Esophagus squamous epithelium (tissue), 4 donors: ENCODE measurements around the gene SETD2.

Source experiments
- CTCF ChIP-seq, 6 experiments: fragments of 450-650 bp in 4 of 6; fragments of 200-600 bp in 2 of 6; sonication (generic) in 2 of 6; IDR thresholded peaks; one replicate each; pipeline ENCODE4 v1.5.1; 2016 to 2019; ENCODE audit warnings: antibody characterized with exemption in 6 of 6, mild to moderate bottlenecking in 4 of 6, moderate library complexity in 4 of 6
- POLR2A ChIP-seq, 4 donors: fragments of 450-650 bp; IDR thresholded peaks; one replicate each; pipeline ENCODE4 v1.6.1; 2017; ENCODE audit warnings: antibody characterized with exemption in 4 of 4, mild to moderate bottlenecking in 4 of 4, moderate library complexity in 3 of 4

GRCh38 chr3:47006145-47006651, 157.7 kb downstream of the SETD2 start:
- no peak for TF ChIP-seq CTCF (IDR thresholded peaks at IDR 0.05)
- no peak for TF ChIP-seq POLR2A (IDR thresholded peaks at IDR 0.05)
